Measurements from ENCODE around the gene DNAAF2. TPM values are rescaled to one million over a fixed set of nuclear protein-coding genes. Genes with fewer than 3 reads are reported as not detected.
"Not testable (repeated sequence)": the region's sequence is repeated elsewhere in the genome, so short reads cannot be mapped to it uniquely, and the experiment has no call there.

The DNAAF2 gene
- total and polyA plus RNA-seq, 4 donors = 4.2 to 8.2 (median 5.3) TPM

- TF ChIP-seq REST (IDR thresholded peaks at IDR 0.05) (peak; percentile 95), GABPA (IDR thresholded peaks at IDR 0.05 in 1 of 2, conservative IDR thresholded peaks at IDR 0.05 in 1 of 2) (peak; percentile 78 to 93)
Observed at GRCh38 chr14:49620182-49621113, 14.6 kb downstream of the DNAAF2 start, which contains the start of the genes MGAT2 and RPL36AL (continued).

- Histone ChIP-seq H3K27me3 (ENCODE audit: control insufficient read depth in 4 of 4, insufficient read depth in 4 of 4, low read length in 3 of 4) (no peaks in the 10 kb centered on the region), H3K9ac (ENCODE audit: low read depth in 1 of 2, low read length in 2 of 2) (peak overlapping the region; percentile 88 to 93), H3K36me3 (ENCODE audit: control insufficient read depth in 4 of 4, insufficient read depth in 3 of 4, low read depth in 1 of 4, low read length in 3 of 4) (peaks cover 0 to 11% (median 5%) of the 10 kb centered on the region in 4 donors), H3K9me3 (ENCODE audit: control insufficient read depth in 4 of 4, low read length in 3 of 4) (no peaks in the 10 kb centered on the region), H3K4me3 (ENCODE audit: low read depth in 1 of 3, low read length in 3 of 3) (peak overlapping the region; percentile 80 to 92 (median 88)), H3K27ac (ENCODE audit: low read depth in 1 of 2, low read length in 2 of 2) (peak overlapping the region; percentile 93 to 96), H3K4me1 (ENCODE audit: control insufficient read depth in 4 of 4, insufficient read depth in 4 of 4, low read length in 3 of 4) (peaks cover 0 to 44% (median 22%) of the 10 kb centered on the region in 4 donors)
- 1% methylated on average over 11 of the region's 11 CpGs for WGBS
- no peak for DNase-seq (ENCODE audit: low spot score)
- peak in 1 of 2 donors; percentile 6 for TF ChIP-seq RXRA (IDR thresholded peaks at IDR 0.05)
- no peak for TF ChIP-seq EGR1 (IDR thresholded peaks at IDR 0.05; ENCODE audit: low read depth in 2 of 2)
- TF ChIP-seq FOXA2 (IDR thresholded peaks at IDR 0.05) = no peak
- TF ChIP-seq SP1 (IDR thresholded peaks at IDR 0.05) = no peak
- TF ChIP-seq HNF4G (IDR thresholded peaks at IDR 0.05) = no peak
Observed at GRCh38 chr14:49619730-49620129, 15.3 kb downstream of the DNAAF2 start.

- Histone ChIP-seq H3K4me3 (ENCODE audit: low read depth in 1 of 3, low read length in 3 of 3) (peak overlapping the region; percentile 80 to 92 (median 88)), H3K4me1 (ENCODE audit: control insufficient read depth in 4 of 4, insufficient read depth in 4 of 4, low read length in 3 of 4) (peaks cover 0 to 43% (median 20%) of the 10 kb centered on the region in 4 donors), H3K9ac (ENCODE audit: low read depth in 1 of 2, low read length in 2 of 2) (peak overlapping the region; percentile 88 to 93), H3K36me3 (ENCODE audit: control insufficient read depth in 4 of 4, insufficient read depth in 3 of 4, low read depth in 1 of 4, low read length in 3 of 4) (peaks cover 0 to 11% (median 5%) of the 10 kb centered on the region in 4 donors)
- not testable (repeated sequence) for DNase-seq (ENCODE audit: low spot score); H3K27ac ChIP-seq (ENCODE audit: low read depth in 1 of 2, low read length in 2 of 2); H3K27me3 ChIP-seq (ENCODE audit: control insufficient read depth in 4 of 4, insufficient read depth in 4 of 4, low read length in 3 of 4); H3K9me3 ChIP-seq (ENCODE audit: control insufficient read depth in 4 of 4, low read length in 3 of 4)
- 67% methylated on average over 19 of the region's 19 CpGs for WGBS
Observed at GRCh38 chr14:49619273-49619672, 15.8 kb downstream of the DNAAF2 start.

- H3K9me3 ChIP-seq (ENCODE audit: control insufficient read depth in 4 of 4, low read length in 3 of 4) = no peaks in the 10 kb centered on the region
- H3K4me1 ChIP-seq (ENCODE audit: control insufficient read depth in 4 of 4, insufficient read depth in 4 of 4, low read length in 3 of 4) = peaks cover 0 to 30% (median 14%) of the 10 kb centered on the region in 4 donors
- H3K27me3 ChIP-seq (ENCODE audit: control insufficient read depth in 4 of 4, insufficient read depth in 4 of 4, low read length in 3 of 4) = no peaks in the 10 kb centered on the region
- peaks cover 0 to 11% (median 5%) of the 10 kb centered on the region in 4 donors for H3K36me3 ChIP-seq (ENCODE audit: control insufficient read depth in 4 of 4, insufficient read depth in 3 of 4, low read depth in 1 of 4, low read length in 3 of 4)
- whole genome bisulfite sequencing = 92% methylated on average over 6 of the region's 6 CpGs
- DNase-seq (ENCODE audit: low spot score) = no peak
- no peak overlapping the region for H3K4me3 ChIP-seq (ENCODE audit: low read depth in 1 of 3, low read length in 3 of 3)
- H3K27ac ChIP-seq (ENCODE audit: low read depth in 1 of 2, low read length in 2 of 2) = no peak overlapping the region
- H3K9ac ChIP-seq (ENCODE audit: low read depth in 1 of 2, low read length in 2 of 2) = no peak overlapping the region
- TF ChIP-seq TAF1 (conservative IDR thresholded peaks at IDR 0.05) (no peak), CTCF (IDR thresholded peaks at IDR 0.05; ENCODE audit: low read depth, low read length, missing input control) (no peak), ZBTB33 (IDR thresholded peaks at IDR 0.05) (no peak), REST (IDR thresholded peaks at IDR 0.05) (no peak), GABPA (IDR thresholded peaks at IDR 0.05 in 1 of 2, conservative IDR thresholded peaks at IDR 0.05 in 1 of 2) (no peak)
Observed at GRCh38 chr14:49617852-49618519, 17.1 kb downstream of the DNAAF2 start.

All from liver (tissue), 9 donors.